AG04450 (cell line): Measurements from ENCODE around the gene S100A6. TPM values are rescaled to one million over a fixed set of nuclear protein-coding genes. Genes with fewer than 3 reads are reported as not detected.

Experiments used
- CTCF ChIA-PET: fragments of 300-600, 350-600 bp; formaldehyde crosslinking; extraction: SDS; loops from one replicate; lab custom pipeline; 2022; ENCODE audit warnings: antibody characterized with exemption, inconsistent platforms; lab: Charles Lee
- POLR2A ChIA-PET: fragments of 350-600 bp; formaldehyde crosslinking; extraction: SDS; loops from one replicate; lab custom pipeline; 2021; ENCODE audit warnings: antibody characterized with exemption, inconsistent platforms; lab: Yijun Ruan, JAX
- DNase-seq: peaks from one replicate; pipeline ENCODE4 v3.0.0-alpha.2; 2011; ENCODE audit warnings: low read depth, low spot score
- H3K27ac ChIP-seq: one replicate; pipeline ENCODE4 v1.5.1; 2012; ENCODE audit warnings: low read depth, low read length, control low read depth
- H3K27me3 ChIP-seq: one replicate; pipeline ENCODE4 v1.6.0; 2012; ENCODE audit warnings: low read length; ENCODE audit not compliant: control insufficient read depth, insufficient read depth
- H3K4me3 ChIP-seq: 2 replicates; pipeline ENCODE4 v1.5.1; 2011; ENCODE audit warnings: mild to moderate bottlenecking, low read depth, low read length, control low read depth
- H3K9me3 ChIP-seq: 2 replicates; pipeline ENCODE4 v1.5.1; 2012; ENCODE audit warnings: low read length; ENCODE audit not compliant: control insufficient read depth, insufficient read depth
- CTCF ChIP-seq: IDR thresholded peaks from 2 replicates; pipeline ENCODE4 v1.5.1; 2011; ENCODE audit warnings: low read depth, low read length, control low read depth, inconsistent platforms
- polyA plus RNA-seq: library from polyadenylated mRNA; depleted of rRNA; stranded (reverse); fragments of >200 nt; gene quantifications from 2 replicates; pipeline ENCODE4 v1.2.3, GENCODE V29; 2011

The S100A6 gene
- polyA plus RNA-seq, 1 experiment, result 1,379 TPM

GRCh38 chr1:153548722-153549688, 13.2 kb upstream of the S100A6 start, which contains the start of gene S100A3:
Gene S100A3 (minus strand): TSS chr1:153549258. CDS start chr1:153548485, 773 bp downstream.
- no peaks in the 10 kb centered on the region for H3K27me3 ChIP-seq
- no peak for DNase-seq
- H3K4me3 ChIP-seq, result no peak within 1 kb of the TSS
- H3K27ac ChIP-seq, result peak within 1 kb of the TSS; percentile 65
- no peak for TF ChIP-seq CTCF
- CTCF ChIA-PET, result interaction anchor here (1.8 to 3.5 kb wide), 3 partner anchors 16 to 38 kb away, joined by 7 to 22 read pairs (median 10); no protein-coding TSS in a partner anchor
- POLR2A ChIA-PET, result interaction anchor here (0.8 kb wide), 1 partner anchor 14 kb away, joined by 3 read pairs; no protein-coding TSS in a partner anchor
- H3K9me3 ChIP-seq, result no peaks in the 10 kb centered on the region; the same call in 1 of the 2 replicates

GRCh38 chr1:153547560-153548551, 12.1 kb upstream of the S100A6 start:
- ChIA-PET CTCF (interaction anchor here (0.6 to 1.8 kb wide), 2 partner anchors 15 to 179 kb away, joined by 5 to 7 read pairs; no protein-coding TSS in a partner anchor), POLR2A (no interaction called here)
- Histone ChIP-seq H3K9me3 (no peaks in the 10 kb centered on the region; the same call in 1 of the 2 replicates), H3K4me3 (no peak overlapping the region), H3K27me3 (no peaks in the 10 kb centered on the region), H3K27ac (no peak overlapping the region)
- no peak for DNase-seq
- TF ChIP-seq CTCF, result no peak

- H3K27me3 ChIP-seq, result no peaks in the 10 kb centered on the region
- H3K4me3 ChIP-seq, result no peak overlapping the region
- TF ChIP-seq CTCF, result 0 out of 2 replicates have a peak, but pooled peaks have one; percentile 6
- ChIA-PET CTCF (interaction anchor here (0.6 to 3.6 kb wide), 4 partner anchors 14 to 225 kb away, joined by 5 to 20 read pairs (median 10); no protein-coding TSS in a partner anchor), POLR2A (interaction anchor here (3.1 kb wide), 1 partner anchor 12 kb away, joined by 35 read pairs; the partner anchor contains the start of gene S100A6)
- no peaks in the 10 kb centered on the region; the same call in 1 of the 2 replicates for H3K9me3 ChIP-seq
- no peak overlapping the region for H3K27ac ChIP-seq
- no peak for DNase-seq
Measured at GRCh38 chr1:153546796-153547559, 11.2 kb upstream of the S100A6 start.

- no peak for TF ChIP-seq CTCF
- POLR2A ChIA-PET, result interaction anchor here (3.1 kb wide), 1 partner anchor 11 kb away, joined by 35 read pairs; the partner anchor contains the start of gene S100A6
- Histone ChIP-seq H3K4me3 (no peak overlapping the region), H3K27ac (no peak overlapping the region), H3K9me3 (no peaks in the 10 kb centered on the region; the same call in 1 of the 2 replicates), H3K27me3 (no peaks in the 10 kb centered on the region)
- CTCF ChIA-PET, result interaction anchor here (1.2 to 3.6 kb wide), 3 partner anchors 13 to 194 kb away, joined by 4 to 20 read pairs (median 11); no protein-coding TSS in a partner anchor
- no peak for DNase-seq
Measured at GRCh38 chr1:153546371-153546770, 10.6 kb upstream of the S100A6 start.
